ENCODE results near the gene HTATSF1.

DNA sequence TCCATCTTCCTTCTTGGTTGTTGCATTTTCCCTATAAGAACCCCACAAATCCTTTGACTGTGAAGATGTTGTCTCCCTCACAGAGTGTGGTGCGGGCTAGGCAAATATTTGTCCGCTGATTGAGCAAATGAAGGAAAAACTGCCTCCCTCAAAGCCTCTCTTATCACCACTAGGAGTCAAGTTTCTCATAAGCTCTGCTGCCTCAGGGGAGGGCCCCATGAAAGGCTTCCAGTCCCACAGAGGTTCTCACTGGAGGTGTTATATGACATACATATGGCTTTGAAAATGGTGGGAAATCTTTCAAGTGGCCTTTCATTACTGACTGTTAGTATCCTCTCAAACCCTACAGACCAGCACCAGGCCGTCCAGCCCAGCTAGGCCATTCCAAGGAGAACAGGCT, 43.9 kb downstream of the HTATSF1 start:
- TF ChIP-seq, protein P1, sequence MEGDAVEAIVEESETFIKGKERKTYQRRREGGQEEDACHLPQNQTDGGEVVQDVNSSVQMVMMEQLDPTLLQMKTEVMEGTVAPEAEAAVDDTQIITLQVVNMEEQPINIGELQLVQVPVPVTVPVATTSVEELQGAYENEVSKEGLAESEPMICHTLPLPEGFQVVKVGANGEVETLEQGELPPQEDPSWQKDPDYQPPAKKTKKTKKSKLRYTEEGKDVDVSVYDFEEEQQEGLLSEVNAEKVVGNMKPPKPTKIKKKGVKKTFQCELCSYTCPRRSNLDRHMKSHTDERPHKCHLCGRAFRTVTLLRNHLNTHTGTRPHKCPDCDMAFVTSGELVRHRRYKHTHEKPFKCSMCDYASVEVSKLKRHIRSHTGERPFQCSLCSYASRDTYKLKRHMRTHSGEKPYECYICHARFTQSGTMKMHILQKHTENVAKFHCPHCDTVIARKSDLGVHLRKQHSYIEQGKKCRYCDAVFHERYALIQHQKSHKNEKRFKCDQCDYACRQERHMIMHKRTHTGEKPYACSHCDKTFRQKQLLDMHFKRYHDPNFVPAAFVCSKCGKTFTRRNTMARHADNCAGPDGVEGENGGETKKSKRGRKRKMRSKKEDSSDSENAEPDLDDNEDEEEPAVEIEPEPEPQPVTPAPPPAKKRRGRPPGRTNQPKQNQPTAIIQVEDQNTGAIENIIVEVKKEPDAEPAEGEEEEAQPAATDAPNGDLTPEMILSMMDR (IDR thresholded peaks at IDR 0.05): no peak
- TF ChIP-seq POLR2A (IDR thresholded peaks at IDR 0.05): no peak

Data from tibial nerve (tissue), 3 donors.